Stimulated activated CD8-positive, alpha-beta memory T cell treated with anti-CD3 and anti-CD28 coated beads, Interleukin-15, amount 100 ng/mL, for 24 hours (primary cell): ENCODE measurements around the gene CCN2.

ENCODE experiments used
- DNase-seq: peaks from one replicate; pipeline ENCODE4 v3.0.0-alpha.2; 2020; ENCODE audit warnings: low read depth

Gene CCN2

GRCh38 chr6:131966443-131966842 is 15.3 kb upstream of the CCN2 start:
- no peak for DNase-seq

GRCh38 chr6:131963063-131963462 is 11.9 kb upstream of the CCN2 start:
- no peak for DNase-seq

GRCh38 chr6:131960371-131961133 is 9.4 kb upstream of the CCN2 start:
- DNase-seq, result no peak

- no peak for DNase-seq
These were observed 7.6 kb upstream of the CCN2 start for GRCh38 chr6:131958542-131959470.

GRCh38 chr6:131958095-131958494 is 6.9 kb upstream of the CCN2 start:
- DNase-seq, result no peak

- no peak for DNase-seq
These were observed 4.7 kb upstream of the CCN2 start for GRCh38 chr6:131955876-131956275.

- DNase-seq, result no peak
These were observed 4.0 kb upstream of the CCN2 start for GRCh38 chr6:131955192-131955591.

- DNase-seq, result no peak
These were observed 3.6 kb upstream of the CCN2 start for GRCh38 chr6:131954775-131955107.

- no peak for DNase-seq
These were observed 3.0 kb upstream of the CCN2 start for GRCh38 chr6:131954059-131954774.

GRCh38 chr6:131952886-131953509 is 1.8 kb upstream of the CCN2 start:
- DNase-seq, result no peak

GRCh38 chr6:131951576-131952230 is 531 bp upstream of the CCN2 start:
- DNase-seq, result no peak

GRCh38 chr6:131949909-131950766 is 1.0 kb downstream of the CCN2 start:
- no peak for DNase-seq

GRCh38 chr6:131949620-131949908 is 1.6 kb downstream of the CCN2 start:
- DNase-seq, result no peak

- DNase-seq, result no peak
These were observed 2.2 kb downstream of the CCN2 start for GRCh38 chr6:131948692-131949619.

- no peak for DNase-seq
These were observed 3.0 kb downstream of the CCN2 start for GRCh38 chr6:131947986-131948661.

- DNase-seq, result no peak
These were observed 3.9 kb downstream of the CCN2 start for GRCh38 chr6:131946992-131947955.

GRCh38 chr6:131946404-131946991 is 4.7 kb downstream of the CCN2 start:
- no peak for DNase-seq

GRCh38 chr6:131945971-131946370 is 5.2 kb downstream of the CCN2 start:
- DNase-seq, result no peak
